CD4-positive, alpha-beta memory T cell (primary cell): ENCODE data around the gene AMPD3. TPM values are rescaled to one million over a fixed set of nuclear protein-coding genes. Genes with fewer than 3 reads are reported as not detected.

ENCODE experiments used
- CTCF ChIA-PET: fragments of 350-600 bp; sonication (Branson Sonifier 250); formaldehyde crosslinking; loops from one replicate; lab custom pipeline; 2021; ENCODE audit warnings: inconsistent platforms; ENCODE audit not compliant: partially characterized antibody; lab: Charles Lee
- POLR2A ChIA-PET: fragments of 350-600 bp; sonication (Branson Sonifier 250); formaldehyde crosslinking; loops from one replicate; lab custom pipeline; 2021; ENCODE audit not compliant: partially characterized antibody; lab: Charles Lee
- DNase-seq, 5 donors: peaks; one replicate each; pipeline versions ENCODE4 v3.0.0 to v3.0.0-alpha.2; 2020 to 2022; ENCODE audit warnings: mixed read lengths in 1 of 5
- H3K27ac ChIP-seq: one replicate; pipeline ENCODE4 v1.7.0; 2013; ENCODE audit warnings: low read depth, low read length
- H3K27me3 ChIP-seq: 2 replicates; pipeline ENCODE4 v1.7.0; 2013; ENCODE audit warnings: mild to moderate bottlenecking, low read length, moderate library complexity; ENCODE audit not compliant: insufficient read depth
- H3K36me3 ChIP-seq: 2 replicates; pipeline ENCODE4 v1.7.0; 2013; ENCODE audit warnings: mild to moderate bottlenecking, low read length, moderate library complexity; ENCODE audit not compliant: insufficient read depth
- H3K4me1 ChIP-seq: 2 replicates; pipeline ENCODE4 v1.7.0; 2013; ENCODE audit warnings: mild to moderate bottlenecking, low read length, moderate library complexity; ENCODE audit not compliant: insufficient read depth
- H3K4me3 ChIP-seq, 2 donors: one replicate each; pipeline ENCODE4 v1.7.0; 2013; ENCODE audit warnings: low read length in 2 of 2, mild to moderate bottlenecking in 1 of 2
- H3K9me3 ChIP-seq, 2 donors: one replicate each; pipeline ENCODE4 v1.7.0; 2013; ENCODE audit warnings: low read length in 2 of 2, control low read depth in 1 of 2; ENCODE audit not compliant: control insufficient read depth in 1 of 2
- H3K27ac Mint-ChIP-seq, 7 donors: one replicate each; pipeline ENCODE4 v1.8.0; 2020 to 2021; ENCODE audit warnings: mixed read lengths in 7 of 7, mild to moderate bottlenecking in 6 of 7, inconsistent platforms in 3 of 7, moderate library complexity in 3 of 7
- H3K27me3 Mint-ChIP-seq, 2 donors: one replicate each; pipeline ENCODE4 v1.8.0; 2020 to 2021; ENCODE audit warnings: mixed read lengths in 2 of 2
- H3K36me3 Mint-ChIP-seq, 2 donors: one replicate each; pipeline ENCODE4 v1.8.0; 2020 to 2021; ENCODE audit warnings: mixed read lengths in 2 of 2, inconsistent platforms in 1 of 2, mild to moderate bottlenecking in 1 of 2
- H3K4me1 Mint-ChIP-seq, 4 donors: one replicate each; pipeline ENCODE4 v1.8.0; 2020 to 2021; ENCODE audit warnings: mixed read lengths in 4 of 4, mild to moderate bottlenecking in 1 of 4
- H3K4me3 Mint-ChIP-seq, 8 donors: one replicate each; pipeline ENCODE4 v1.8.0; 2020 to 2021; ENCODE audit warnings: mixed read lengths in 8 of 8, mild to moderate bottlenecking in 7 of 8, moderate library complexity in 6 of 8, inconsistent platforms in 3 of 8
- H3K9me3 Mint-ChIP-seq, 8 donors: one replicate each; pipeline ENCODE4 v1.8.0; 2020 to 2021; ENCODE audit warnings: mixed read lengths in 8 of 8, mild to moderate bottlenecking in 5 of 8, inconsistent platforms in 3 of 8, moderate library complexity in 1 of 8
- intact Hi-C: fragments of 100-400 bp; cut with micrococcal nuclease; formaldehyde crosslinking; loops from one replicate; pipeline ENCODE4 v1.15.1; 2023
- polyA plus RNA-seq, 2 donors: library from polyadenylated mRNA; unstranded; fragments of 300-500 nt; fragmentation: Illumina TruSeq; gene quantifications; one replicate each; pipeline ENCODE4 v1.2.3, GENCODE V29; 2021
- total RNA-seq, 2 experiments: library from RNA; stranded (reverse); gene quantifications; one replicate each; pipeline ENCODE4 v1.2.3, GENCODE V29; 2021

The AMPD3 gene
- total RNA-seq (10 to 100 TPM; 42.1 to 43.4 TPM), polyA plus RNA-seq (10 to 100 TPM; 10.9 to 18.2 TPM)

DNA sequence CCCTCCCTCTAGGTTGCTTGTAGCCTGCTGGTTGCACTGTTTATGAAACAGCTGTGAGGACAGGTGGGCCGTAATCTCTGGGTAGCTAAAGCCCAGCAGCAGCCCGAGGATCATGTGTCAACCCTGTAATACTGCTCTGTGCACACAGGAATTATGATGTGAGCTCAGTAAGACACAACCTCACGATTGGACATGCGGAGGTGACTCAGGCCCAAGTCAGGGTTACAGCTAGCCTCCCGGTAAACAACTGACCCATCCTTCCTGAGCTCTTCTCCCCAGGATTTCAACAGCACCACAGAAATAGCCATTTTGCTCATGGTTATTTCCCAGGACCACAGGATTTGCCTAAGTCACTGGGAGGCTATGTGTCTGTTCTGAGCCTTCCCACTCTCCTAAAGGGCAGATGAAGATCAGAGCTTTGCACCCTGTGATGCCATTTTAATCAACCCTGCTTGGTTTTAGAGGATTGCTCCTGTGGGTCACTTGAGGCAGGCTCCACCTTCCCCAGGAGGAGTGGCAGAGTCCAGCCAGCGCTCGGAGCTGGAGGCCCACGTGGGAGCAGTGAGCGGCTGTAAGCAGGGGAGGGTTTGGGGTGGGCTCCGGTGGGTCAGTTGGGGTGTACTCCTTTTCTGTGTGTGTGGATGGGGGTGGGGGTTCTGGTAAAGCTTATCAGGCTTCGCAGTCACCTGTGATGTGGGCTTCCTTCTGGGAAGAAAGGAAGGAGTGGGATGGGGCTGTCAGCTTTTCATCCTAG is at the start of gene AMPD3:
TSS of gene AMPD3 (plus strand) at position 387 of the 754 bp plus-strand sequence. CDS start 6,256 bp downstream, outside the sequence.
- Histone ChIP-seq H3K27me3 (no peaks in the 10 kb centered on the region), H3K36me3 (no peaks in the 10 kb centered on the region), H3K4me1 (peaks cover 78% of the 10 kb centered on the region), H3K9me3 (no peaks in the 10 kb centered on the region), H3K4me3 (peak within 1 kb of the TSS; percentile 53 to 85), H3K27ac (peak within 1 kb of the TSS; percentile 75)
- DNase-seq, result no peak
- Mint-ChIP-seq H3K4me1 (peaks cover 58 to 92% (median 76%) of the 10 kb centered on the region in 4 donors), H3K36me3 (peaks cover 0 to 13% of the 10 kb centered on the region in 2 donors), H3K4me3 (peak within 1 kb of the TSS; percentile 90 to 96 (median 93)), H3K27ac (peak within 1 kb of the TSS; percentile 94 to 97 (median 95)), H3K27me3 (no peaks in the 10 kb centered on the region), H3K9me3 (no peaks in the 10 kb centered on the region)
- CTCF ChIA-PET, result interaction anchor here (1.0 to 7.1 kb wide), 9 partner anchors 9 to 242 kb away, joined by 3 to 52 read pairs (median 5); partner anchors contain the start of gene RNF141
- intact Hi-C loops, result loop anchor here (5.0 to 10.0 kb wide), 6 partner anchors 37 to 1387 kb away; partner anchors contain the start of genes ADM, EIF4G2, USP47 and ZBED5
- POLR2A ChIA-PET, result interaction anchor here (0.9 to 5.8 kb wide), 15 partner anchors 9 to 1773 kb away, joined by 3 to 43 read pairs (median 8); partner anchors contain the start of genes CTR9, EIF4G2, RNF141 and ZBED5

GRCh38 chr11:10405865-10406592 is 49.0 kb upstream of the AMPD3 start:
- H3K9me3 Mint-ChIP-seq, result no peaks in the 10 kb centered on the region
- peak overlapping the region in 2 of 7 donors; percentile 32 to 58 for H3K27ac Mint-ChIP-seq
- Histone ChIP-seq H3K36me3 (no peaks in the 10 kb centered on the region), H3K4me1 (peaks cover 17% of the 10 kb centered on the region), H3K27ac (no peak overlapping the region), H3K4me3 (no peak overlapping the region), H3K9me3 (no peaks in the 10 kb centered on the region), H3K27me3 (no peaks in the 10 kb centered on the region)
- peaks cover 19 to 51% (median 25%) of the 10 kb centered on the region in 4 donors for H3K4me1 Mint-ChIP-seq
- DNase-seq, result peak in 4 of 5 donors; percentile 49 to 54 (median 51)
- H3K36me3 Mint-ChIP-seq, result no peaks in the 10 kb centered on the region
- ChIA-PET CTCF (interaction anchor here (0.7 to 2.1 kb wide), 39 partner anchors 9 to 618 kb away, joined by 3 to 90 read pairs (median 4); partner anchors contain the start of gene RNF141), POLR2A (interaction anchor here (1.2 kb wide), 1 partner anchor 51 kb away, joined by 3 read pairs; no protein-coding TSS in a partner anchor)
- no peaks in the 10 kb centered on the region for H3K27me3 Mint-ChIP-seq
- intact Hi-C loops, result loop anchor here (1.0 to 2.0 kb wide), 3 partner anchors 248 to 1381 kb away; no protein-coding TSS in a partner anchor
- no peak overlapping the region for H3K4me3 Mint-ChIP-seq

- Mint-ChIP-seq H3K27me3 (no peaks in the 10 kb centered on the region), H3K36me3 (no peaks in the 10 kb centered on the region), H3K9me3 (no peaks in the 10 kb centered on the region), H3K4me3 (no peak overlapping the region), H3K27ac (no peak overlapping the region), H3K4me1 (peaks cover 18 to 44% (median 22%) of the 10 kb centered on the region in 4 donors)
- ChIA-PET CTCF (interaction anchor here (0.7 to 8.4 kb wide), 15 partner anchors 8 to 330 kb away, joined by 3 to 260 read pairs (median 9); partner anchors contain the start of gene RNF141), POLR2A (no interaction called here)
- Histone ChIP-seq H3K4me1 (peaks cover 13% of the 10 kb centered on the region), H3K27me3 (no peaks in the 10 kb centered on the region), H3K4me3 (no peak overlapping the region), H3K9me3 (no peaks in the 10 kb centered on the region), H3K27ac (no peak overlapping the region), H3K36me3 (no peaks in the 10 kb centered on the region)
- intact Hi-C loops, result loop anchor here (2.0 kb wide), 1 partner anchor 1380 kb away; no protein-coding TSS in a partner anchor
- DNase-seq, result no peak
Measured at GRCh38 chr11:10407055-10407454, 48.0 kb upstream of the AMPD3 start.

DNA sequence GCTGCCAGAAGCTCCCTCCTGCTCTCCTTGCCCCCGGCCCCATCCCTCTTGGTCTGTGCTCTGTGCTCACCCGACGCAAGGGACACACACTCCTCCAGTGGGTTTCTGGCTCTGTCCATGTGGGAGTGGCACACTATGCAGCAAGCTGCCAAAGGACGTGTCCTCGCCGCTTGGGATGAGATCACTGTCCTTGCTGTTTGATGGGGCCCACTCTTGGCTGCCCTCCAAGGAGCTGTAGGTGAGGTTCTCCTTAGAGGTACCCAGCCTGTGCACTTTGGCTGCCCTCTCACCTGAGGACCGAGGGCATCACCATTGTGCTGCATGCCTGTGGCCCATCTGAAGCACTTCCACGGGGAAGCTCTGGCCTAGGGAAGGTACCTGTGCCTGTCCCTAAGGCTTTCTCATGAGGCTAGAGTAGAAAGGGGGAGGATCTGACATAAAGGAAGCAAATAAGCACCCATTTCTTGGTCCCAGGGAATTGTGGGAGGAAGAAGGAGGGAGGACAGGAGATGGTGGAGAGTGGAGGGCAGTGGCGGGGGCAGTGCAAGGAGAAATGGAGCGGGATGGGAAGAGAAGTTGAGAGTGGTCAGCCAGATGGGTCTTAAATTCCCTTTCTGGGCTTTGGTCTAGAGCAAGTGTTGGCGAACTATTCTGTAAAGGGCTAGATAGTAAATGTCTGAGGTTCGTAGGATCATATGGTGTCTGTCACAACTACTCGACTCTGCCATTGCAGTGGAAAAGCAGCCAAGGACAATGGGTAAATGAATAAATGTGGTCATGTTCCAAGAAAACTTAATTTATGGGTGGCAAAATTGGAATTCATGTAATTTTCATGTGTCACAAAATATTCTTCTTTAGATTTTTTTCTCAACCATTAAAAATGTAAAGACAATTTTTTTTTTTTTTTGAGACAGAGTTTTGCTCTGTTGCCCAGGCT is 47.0 kb upstream of the AMPD3 start:
- Histone ChIP-seq H3K4me1 (peaks cover 15% of the 10 kb centered on the region), H3K36me3 (no peaks in the 10 kb centered on the region), H3K9me3 (no peaks in the 10 kb centered on the region), H3K27me3 (no peaks in the 10 kb centered on the region), H3K27ac (no peak overlapping the region), H3K4me3 (no peak overlapping the region)
- intact Hi-C loops, result loop anchor here (2.0 kb wide), 1 partner anchor 1379 kb away; no protein-coding TSS in a partner anchor
- H3K9me3 Mint-ChIP-seq, result no peaks in the 10 kb centered on the region
- ChIA-PET POLR2A (interaction anchor here (1.7 kb wide), 1 partner anchor 48 kb away, joined by 6 read pairs; no protein-coding TSS in a partner anchor), CTCF (interaction anchor here (0.8 to 8.4 kb wide), 8 partner anchors 22 to 252 kb away, joined by 3 to 260 read pairs (median 3); partner anchors contain the start of gene RNF141)
- no peaks in the 10 kb centered on the region for H3K27me3 Mint-ChIP-seq
- no peak for DNase-seq
- no peaks in the 10 kb centered on the region for H3K36me3 Mint-ChIP-seq
- peak overlapping the region in 3 of 8 donors; percentile 22 to 40 (median 28) for H3K4me3 Mint-ChIP-seq
- peak overlapping the region in 3 of 7 donors; percentile 37 to 70 (median 68) for H3K27ac Mint-ChIP-seq
- peaks cover 20 to 46% (median 23%) of the 10 kb centered on the region in 4 donors for H3K4me1 Mint-ChIP-seq

DNA sequence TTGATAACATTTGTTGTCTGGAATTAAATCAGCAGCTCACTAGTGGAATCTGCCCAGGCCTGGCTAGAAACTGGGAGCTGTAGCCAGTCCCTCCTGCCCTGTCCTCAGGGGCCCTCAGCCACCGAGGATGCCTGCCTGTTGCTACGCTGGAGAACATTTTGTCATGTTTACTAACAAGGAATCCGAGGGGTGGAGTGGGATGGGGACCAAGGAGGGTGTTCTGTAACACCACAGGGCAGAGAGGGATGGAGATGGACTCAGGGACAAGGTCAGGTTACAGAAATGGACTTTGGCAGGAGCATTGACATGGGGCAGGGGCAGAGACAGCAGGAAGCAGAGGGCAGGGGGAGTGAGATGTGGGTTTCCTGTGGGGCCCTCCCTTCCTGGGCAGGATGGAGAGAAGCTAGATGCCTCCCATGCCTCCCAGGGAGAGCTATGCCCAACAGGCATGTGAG is 45.8 kb upstream of the AMPD3 start:
- no peaks in the 10 kb centered on the region for H3K27me3 Mint-ChIP-seq
- no peaks in the 10 kb centered on the region for H3K27me3 ChIP-seq
- H3K4me1 Mint-ChIP-seq, result peaks cover 31 to 58% (median 33%) of the 10 kb centered on the region in 4 donors
- no peak overlapping the region for H3K27ac ChIP-seq
- no peaks in the 10 kb centered on the region for H3K36me3 Mint-ChIP-seq
- no peak for DNase-seq
- H3K4me3 ChIP-seq, result no peak overlapping the region
- H3K9me3 Mint-ChIP-seq, result no peaks in the 10 kb centered on the region
- H3K4me1 ChIP-seq, result peaks cover 28% of the 10 kb centered on the region
- intact Hi-C loops, result no loop called here
- peak overlapping the region in 5 of 7 donors; percentile 16 to 76 (median 34) for H3K27ac Mint-ChIP-seq
- peak overlapping the region in 7 of 8 donors; percentile 6 to 72 (median 47) for H3K4me3 Mint-ChIP-seq
- no peaks in the 10 kb centered on the region for H3K36me3 ChIP-seq
- H3K9me3 ChIP-seq, result no peaks in the 10 kb centered on the region
- ChIA-PET CTCF (interaction anchor here (0.9 to 8.4 kb wide), 9 partner anchors 25 to 328 kb away, joined by 3 to 260 read pairs (median 3); no protein-coding TSS in a partner anchor), POLR2A (interaction anchor here (1.7 kb wide), 1 partner anchor 47 kb away, joined by 6 read pairs; no protein-coding TSS in a partner anchor)
